CD14-positive monocyte (primary cell): Measurements from ENCODE around the gene AKAP9. TPM values are rescaled to one million over a fixed set of nuclear protein-coding genes. Genes with fewer than 3 reads are reported as not detected.

Source experiments
- DNase-seq, 3 donors: peaks; one replicate each; pipeline ENCODE4 v3.0.0-alpha.2; 2011 to 2022
- H2AFZ ChIP-seq: 2 replicates; pipeline ENCODE4 v1.6.0; 2012; ENCODE audit warnings: mild to moderate bottlenecking, low read depth, low read length, inconsistent platforms; ENCODE audit not compliant: insufficient read depth, poor library complexity, severe bottlenecking
- H3K27ac ChIP-seq, 2 donors: 1 replicate in 1 of 2; 2 replicates in 1 of 2; pipeline ENCODE4 v1.5.1; 2012 to 2013; ENCODE audit warnings: low read length in 2 of 2, control low read depth in 1 of 2, inconsistent platforms in 1 of 2, low read depth in 1 of 2, mild to moderate bottlenecking in 1 of 2
- H3K27me3 ChIP-seq, 2 donors: one replicate each; pipeline versions ENCODE4 v1.6.0 to v1.6.1; 2011 to 2013; ENCODE audit warnings: low read length in 2 of 2; ENCODE audit not compliant: control insufficient read depth in 2 of 2, insufficient read depth in 2 of 2
- H3K36me3 ChIP-seq, 2 donors: replicated peaks in 1 of 2; 1 replicate in 1 of 2; 2 replicates in 1 of 2; pipeline versions ENCODE4 v1.5.1 to v1.6.1; 2012 to 2013; ENCODE audit warnings: low read length in 2 of 2, control low read depth in 1 of 2, inconsistent platforms in 1 of 2, mild to moderate bottlenecking in 1 of 2; ENCODE audit not compliant: insufficient read depth in 2 of 2, control insufficient read depth in 1 of 2
- H3K4me1 ChIP-seq, 2 donors: 1 replicate in 1 of 2; 2 replicates in 1 of 2; pipeline versions ENCODE4 v1.5.1 to v1.6.1; 2012 to 2013; ENCODE audit warnings: low read length in 2 of 2, control low read depth in 1 of 2, inconsistent platforms in 1 of 2, mild to moderate bottlenecking in 1 of 2, moderate library complexity in 1 of 2; ENCODE audit not compliant: insufficient read depth in 2 of 2, control insufficient read depth in 1 of 2
- H3K4me2 ChIP-seq: replicated peaks from 2 replicates; pipeline ENCODE3; 2012; ENCODE audit warnings: low read length, moderate library complexity, mild to moderate bottlenecking; ENCODE audit not compliant: poor library complexity, severe bottlenecking; ENCODE audit errors: extremely low read depth
- H3K4me3 ChIP-seq, 3 experiments: fragments of 200-600 bp in 1 of 3; sonication (generic) in 1 of 3; replicated peaks in 1 of 3; 1 replicate in 2 of 3; 2 replicates in 1 of 3; pipeline ENCODE4 v1.5.1; 2011 to 2013; ENCODE audit warnings: low read length in 3 of 3, mild to moderate bottlenecking in 3 of 3, control low read depth in 2 of 3, low read depth in 2 of 3, inconsistent platforms in 1 of 3, moderate library complexity in 1 of 3
- H3K79me2 ChIP-seq: 2 replicates; pipeline ENCODE4 v1.6.0; 2012; ENCODE audit warnings: mild to moderate bottlenecking, control low read depth, inconsistent platforms, low read length, moderate library complexity; ENCODE audit not compliant: insufficient read depth
- H3K9ac ChIP-seq: 2 replicates; pipeline ENCODE4 v1.6.0; 2017; ENCODE audit warnings: low read length, mild to moderate bottlenecking; ENCODE audit not compliant: insufficient read depth, poor library complexity, severe bottlenecking
- H3K9me3 ChIP-seq, 2 donors: replicated peaks in 1 of 2; 1 replicate in 1 of 2; 2 replicates in 1 of 2; pipeline versions ENCODE4 v1.5.1 to v1.6.1; 2012 to 2013; ENCODE audit warnings: low read length in 2 of 2, control low read depth in 1 of 2; ENCODE audit not compliant: control insufficient read depth in 1 of 2, insufficient read depth in 1 of 2
- H4K20me1 ChIP-seq: 2 replicates; pipeline ENCODE4 v1.6.0; 2012; ENCODE audit warnings: mild to moderate bottlenecking, low read length, control low read depth, moderate library complexity; ENCODE audit not compliant: insufficient read depth
- H3K27ac Mint-ChIP-seq, 7 donors: one replicate each; pipeline ENCODE4 v1.8.0; 2020; ENCODE audit warnings: mild to moderate bottlenecking in 7 of 7, mixed read lengths in 7 of 7, moderate library complexity in 6 of 7, inconsistent platforms in 2 of 7
- H3K27me3 Mint-ChIP-seq, 3 donors: one replicate each; pipeline ENCODE4 v1.8.0; 2021 to 2022; ENCODE audit warnings: low read depth in 3 of 3, mild to moderate bottlenecking in 3 of 3, mixed read lengths in 3 of 3, moderate library complexity in 3 of 3, inconsistent platforms in 1 of 3
- H3K36me3 Mint-ChIP-seq, 2 donors: one replicate each; pipeline ENCODE4 v1.8.0; 2020; ENCODE audit warnings: mixed read lengths in 2 of 2, inconsistent platforms in 1 of 2, mild to moderate bottlenecking in 1 of 2
- H3K4me1 Mint-ChIP-seq: one replicate; pipeline ENCODE4 v1.8.0; 2020; ENCODE audit warnings: mild to moderate bottlenecking, mixed read lengths
- H3K4me3 Mint-ChIP-seq, 2 donors: one replicate each; pipeline ENCODE4 v1.8.0; 2020; ENCODE audit warnings: mild to moderate bottlenecking in 2 of 2, mixed read lengths in 2 of 2, moderate library complexity in 1 of 2
- H3K9me3 Mint-ChIP-seq, 7 donors: one replicate each; pipeline ENCODE4 v1.8.0; 2020 to 2022; ENCODE audit warnings: mixed read lengths in 7 of 7, mild to moderate bottlenecking in 6 of 7, moderate library complexity in 6 of 7, inconsistent platforms in 2 of 7
- WGBS: methylation state at CpG from one replicate; pipeline ENCODE4 v1.1.5; 2013; ENCODE audit warnings: missing lambda C conversion rate; ENCODE audit not compliant: insufficient coverage; 5-methylcytosine and 5-hydroxymethylcytosine counted together
- intact Hi-C, 2 donors: fragments of 100-400 bp; cut with micrococcal nuclease; formaldehyde crosslinking; loops; one replicate each; pipeline versions ENCODE4 v1.15.0 to v1.15.1; 2023
- polyA plus RNA-seq, 3 donors: library from polyadenylated mRNA; depleted of rRNA in 1 of 3; unstranded in 2 of 3; stranded (reverse) in 1 of 3; fragments of 300-500 nt in 2 of 3; fragments of >200 nt in 1 of 3; fragmentation: Illumina TruSeq in 2 of 3; gene quantifications; 1 replicate in 2 of 3; 2 replicates in 1 of 3; pipeline ENCODE4 v1.2.3, GENCODE V29; 2012 to 2021
- TF ChIP-seq, protein P1 (sequence below): fragments of 200-600 bp; IDR thresholded peaks from one replicate; pipeline ENCODE4 v1.8.0; 2022; ENCODE audit warnings: antibody characterized with exemption, mild to moderate bottlenecking

The AKAP9 gene
- polyA plus RNA-seq, 3 donors = 1.5 to 23.3 (median 7.3) TPM

DNA sequence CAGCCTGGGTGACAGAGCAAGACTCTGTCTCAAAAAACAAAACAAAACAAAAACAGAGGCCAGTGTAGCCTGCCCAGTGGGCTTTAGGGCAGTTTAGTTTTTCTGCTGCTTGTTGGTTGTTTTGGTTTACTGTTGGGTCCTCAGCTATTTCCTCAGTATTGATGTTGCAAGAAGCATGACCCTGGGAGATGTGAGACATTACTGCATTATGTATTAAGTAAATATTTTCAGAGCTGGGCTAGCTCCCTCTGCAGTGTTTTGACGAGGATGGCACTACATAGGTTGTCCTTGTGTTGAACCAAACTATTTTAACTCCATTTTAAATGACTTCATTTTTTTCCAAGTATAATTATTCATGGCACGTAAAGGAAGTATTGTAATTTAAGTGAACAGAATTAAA lies 4.8 kb downstream of the AKAP9 start:
- Mint-ChIP-seq H3K27ac (peak overlapping the region; percentile 78 to 90 (median 85)), H3K4me1 (peaks cover 43% of the 10 kb centered on the region), H3K27me3 (peaks cover 0 to 3% (median 0%) of the 10 kb centered on the region in 3 donors), H3K36me3 (peaks cover 2 to 3% of the 10 kb centered on the region in 2 donors), H3K4me3 (peak overlapping the region; percentile 21 to 31), H3K9me3 (peaks cover 0 to 2% (median 0%) of the 10 kb centered on the region in 7 donors)
- Histone ChIP-seq H3K36me3 (no peaks in the 10 kb centered on the region), H3K9me3 (no peaks in the 10 kb centered on the region), H3K27me3 (no peaks in the 10 kb centered on the region), H3K27ac (peak overlapping the region; percentile 42 to 43), H2AFZ (no peak overlapping the region), H3K9ac (no peak overlapping the region), H3K4me2 (no peak overlapping the region), H3K79me2 (peaks cover 99% of the 10 kb centered on the region), H3K4me3 (no peak overlapping the region), H3K4me1 (peaks cover 33 to 45% of the 10 kb centered on the region in 2 donors), H4K20me1 (no peaks in the 10 kb centered on the region)
- TF ChIP-seq, protein P1, sequence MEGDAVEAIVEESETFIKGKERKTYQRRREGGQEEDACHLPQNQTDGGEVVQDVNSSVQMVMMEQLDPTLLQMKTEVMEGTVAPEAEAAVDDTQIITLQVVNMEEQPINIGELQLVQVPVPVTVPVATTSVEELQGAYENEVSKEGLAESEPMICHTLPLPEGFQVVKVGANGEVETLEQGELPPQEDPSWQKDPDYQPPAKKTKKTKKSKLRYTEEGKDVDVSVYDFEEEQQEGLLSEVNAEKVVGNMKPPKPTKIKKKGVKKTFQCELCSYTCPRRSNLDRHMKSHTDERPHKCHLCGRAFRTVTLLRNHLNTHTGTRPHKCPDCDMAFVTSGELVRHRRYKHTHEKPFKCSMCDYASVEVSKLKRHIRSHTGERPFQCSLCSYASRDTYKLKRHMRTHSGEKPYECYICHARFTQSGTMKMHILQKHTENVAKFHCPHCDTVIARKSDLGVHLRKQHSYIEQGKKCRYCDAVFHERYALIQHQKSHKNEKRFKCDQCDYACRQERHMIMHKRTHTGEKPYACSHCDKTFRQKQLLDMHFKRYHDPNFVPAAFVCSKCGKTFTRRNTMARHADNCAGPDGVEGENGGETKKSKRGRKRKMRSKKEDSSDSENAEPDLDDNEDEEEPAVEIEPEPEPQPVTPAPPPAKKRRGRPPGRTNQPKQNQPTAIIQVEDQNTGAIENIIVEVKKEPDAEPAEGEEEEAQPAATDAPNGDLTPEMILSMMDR = peak; percentile 37
- no CpG with 5 or more reads among the region's 2 CpGs for WGBS
- DNase-seq = peak; percentile 51 to 58 (median 58)
- intact Hi-C loops = no loop called here

DNA sequence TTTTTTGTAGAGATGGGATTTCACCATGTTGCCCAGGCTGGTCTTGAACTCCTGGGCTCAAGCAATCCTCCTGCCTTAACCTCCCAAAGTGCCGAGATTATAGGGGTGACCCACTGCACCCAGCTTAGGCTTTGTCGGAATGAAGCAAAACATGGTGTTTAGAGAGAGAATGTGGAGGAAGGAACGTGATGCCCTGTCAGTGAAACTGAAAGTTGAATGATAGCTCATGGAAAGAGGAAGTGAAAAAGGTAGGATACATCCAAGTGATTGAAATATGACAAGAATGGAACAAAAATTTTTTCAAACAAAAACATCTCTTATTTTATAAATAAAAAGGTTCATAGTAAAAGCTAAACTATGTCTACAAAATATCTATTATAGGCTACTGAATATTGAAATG lies 5.9 kb downstream of the AKAP9 start:
- Histone ChIP-seq H3K4me1 (peaks cover 29 to 40% of the 10 kb centered on the region in 2 donors), H3K79me2 (peaks cover 99% of the 10 kb centered on the region), H3K9me3 (no peaks in the 10 kb centered on the region), H3K4me3 (peak overlapping the region in 2 of 3 experiments; percentile 27 to 59), H2AFZ (peak overlapping the region; percentile 43), H3K4me2 (peak overlapping the region; percentile 52), H4K20me1 (no peaks in the 10 kb centered on the region), H3K36me3 (no peaks in the 10 kb centered on the region), H3K27ac (peak overlapping the region; percentile 53 to 69), H3K9ac (no peak overlapping the region), H3K27me3 (no peaks in the 10 kb centered on the region)
- DNase-seq = peak; percentile 54 to 72 (median 68)
- Mint-ChIP-seq H3K4me3 (peak overlapping the region; percentile 60 to 64), H3K36me3 (peaks cover 4 to 9% of the 10 kb centered on the region in 2 donors), H3K27ac (peak overlapping the region; percentile 82 to 91 (median 88)), H3K4me1 (peaks cover 40% of the 10 kb centered on the region), H3K9me3 (peaks cover 0 to 2% (median 0%) of the 10 kb centered on the region in 7 donors), H3K27me3 (peaks cover 0 to 2% (median 0%) of the 10 kb centered on the region in 3 donors)
- intact Hi-C loops = no loop called here
- 25% methylated on average over 2 of the region's 3 CpGs for WGBS
- TF ChIP-seq, protein P1 = no peak
